Measurements from ENCODE around the gene ZNF862.
A peak's percentile ranks its signal among the peaks of the same experiment; 100 is the strongest.
"Not testable (repeated sequence)": the region's sequence is repeated elsewhere in the genome, so short reads cannot be mapped to it uniquely, and the experiment has no call there.

ZNF862 gene

GRCh38 chr7:149879766-149880637, 41.8 kb downstream of the ZNF862 start:
- no peak for DNase-seq (ENCODE audit: low read depth in 2 of 2)

GRCh38 chr7:149880638-149881311, 42.6 kb downstream of the ZNF862 start:
- DNase-seq (ENCODE audit: low read depth in 2 of 2): no peak

DNA sequence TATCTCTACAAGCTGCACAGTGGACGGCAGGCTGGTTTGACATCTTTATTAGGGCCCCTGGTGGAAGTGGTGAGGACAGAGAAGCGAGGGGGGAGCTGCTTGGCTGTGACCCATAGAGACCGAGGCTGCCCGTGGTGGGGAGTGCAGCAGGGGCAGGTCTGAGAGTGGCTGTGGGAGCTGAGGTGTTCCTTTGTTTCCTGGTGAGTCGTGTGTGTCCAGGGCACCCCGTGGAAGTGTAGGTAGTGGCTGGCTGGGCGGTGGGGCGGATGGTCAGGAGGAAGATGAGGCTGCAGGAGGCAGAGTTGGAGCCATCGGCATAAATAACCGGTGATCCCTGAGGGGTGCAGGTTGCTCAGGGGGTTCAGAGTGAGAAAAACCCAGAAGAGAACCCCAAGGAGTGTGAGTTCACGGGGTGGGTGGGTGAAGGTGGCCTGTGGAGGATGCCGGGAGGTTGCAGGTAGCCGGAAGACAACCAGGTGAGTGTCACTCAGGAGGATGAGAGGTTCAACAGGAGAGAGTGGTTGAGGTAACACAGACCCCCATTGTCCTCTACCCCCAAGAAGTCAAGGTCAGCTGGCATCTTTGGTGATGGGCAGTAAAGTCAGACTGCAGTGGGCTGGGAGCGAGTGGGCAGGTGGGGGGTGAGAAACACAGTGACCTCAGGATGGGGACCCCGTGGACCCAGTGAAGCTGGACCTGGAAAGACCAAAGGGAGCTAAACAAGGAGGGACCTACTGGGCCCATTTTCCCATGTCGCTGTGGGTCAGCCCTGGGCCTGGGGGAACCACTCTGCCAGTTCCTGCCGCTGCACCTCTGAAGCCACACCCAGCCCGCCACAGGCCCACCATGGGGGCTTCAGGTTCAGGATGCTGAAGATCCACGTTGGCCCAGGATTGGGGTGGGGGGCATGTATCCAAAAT, 43.4 kb downstream of the ZNF862 start:
- no peak for DNase-seq (ENCODE audit: low read depth in 2 of 2)

GRCh38 chr7:149882248-149883047, 44.3 kb downstream of the ZNF862 start:
- DNase-seq (ENCODE audit: low read depth in 2 of 2): no peak

GRCh38 chr7:149883048-149883438, 44.9 kb downstream of the ZNF862 start:
- DNase-seq (ENCODE audit: low read depth in 2 of 2): no peak

DNA sequence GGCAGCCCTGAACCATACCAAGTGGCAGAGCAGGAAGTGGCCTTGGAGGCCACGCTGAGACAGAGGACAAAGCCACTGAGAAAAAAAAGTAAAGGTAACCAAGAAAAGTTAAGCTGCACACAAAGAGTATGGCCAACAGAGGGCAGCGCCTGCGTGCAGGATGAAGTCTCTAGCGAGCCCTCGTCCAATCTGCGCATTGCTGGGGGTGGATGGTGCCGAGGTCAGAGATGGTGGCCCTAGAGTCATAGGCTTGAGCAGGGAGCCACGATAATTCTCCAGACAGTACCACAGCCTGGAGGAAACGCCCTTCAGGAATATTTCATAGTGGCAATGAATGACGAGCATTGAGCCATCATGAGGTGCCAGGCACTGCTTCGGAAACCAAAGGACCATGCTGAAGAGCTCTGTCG, 45.3 kb downstream of the ZNF862 start:
- DNase-seq (ENCODE audit: low read depth in 2 of 2): peak in 1 of 2 donors; percentile 48

DNA sequence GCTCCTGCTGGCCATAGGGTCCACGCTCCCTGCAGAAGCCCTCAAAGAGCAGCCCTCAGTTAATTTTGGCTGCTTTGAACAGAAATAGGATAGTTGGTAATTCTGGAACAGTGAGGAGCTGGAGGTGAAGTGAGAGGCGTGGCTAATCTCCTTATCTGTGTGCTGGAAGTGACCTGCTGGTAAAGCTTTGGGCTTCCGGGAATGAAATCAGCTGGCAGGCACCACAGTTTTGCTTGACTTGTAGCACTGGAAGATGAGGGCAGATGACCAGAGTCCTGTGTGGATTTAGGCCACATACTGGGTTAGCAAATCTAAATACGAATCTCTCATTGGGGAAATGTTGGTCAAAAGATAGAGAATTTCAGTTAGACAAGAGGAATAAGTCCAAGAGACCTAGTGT, 45.8 kb downstream of the ZNF862 start:
- DNase-seq (ENCODE audit: low read depth in 2 of 2): no peak

GRCh38 chr7:149884541-149884940, 46.4 kb downstream of the ZNF862 start:
- no peak for DNase-seq (ENCODE audit: low read depth in 2 of 2)

GRCh38 chr7:149885191-149886017, 47.2 kb downstream of the ZNF862 start:
- DNase-seq (ENCODE audit: low read depth in 2 of 2): no peak

GRCh38 chr7:149886018-149886415, 47.8 kb downstream of the ZNF862 start:
- no peak for DNase-seq (ENCODE audit: low read depth in 2 of 2)

DNA sequence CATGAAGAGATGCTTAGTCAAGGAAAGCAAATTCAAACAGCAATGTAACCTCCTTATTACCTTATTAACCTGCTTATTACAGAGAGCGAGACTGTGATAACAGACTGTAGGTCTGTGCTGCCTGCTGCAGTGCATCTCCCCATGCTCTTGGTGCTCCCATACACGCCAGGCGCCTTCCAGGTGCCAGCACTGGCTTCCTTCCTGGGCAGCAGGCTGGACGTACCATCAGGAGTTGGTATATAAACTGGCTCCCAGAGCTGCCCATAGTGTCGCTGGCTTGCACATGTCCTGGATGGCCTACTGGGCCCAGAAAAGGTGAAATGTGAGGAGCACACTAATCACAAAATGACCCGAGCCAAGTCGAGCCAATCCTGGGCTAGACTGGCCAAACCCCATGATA, 49.1 kb downstream of the ZNF862 start:
- no peak for DNase-seq (ENCODE audit: low read depth in 2 of 2)

DNA sequence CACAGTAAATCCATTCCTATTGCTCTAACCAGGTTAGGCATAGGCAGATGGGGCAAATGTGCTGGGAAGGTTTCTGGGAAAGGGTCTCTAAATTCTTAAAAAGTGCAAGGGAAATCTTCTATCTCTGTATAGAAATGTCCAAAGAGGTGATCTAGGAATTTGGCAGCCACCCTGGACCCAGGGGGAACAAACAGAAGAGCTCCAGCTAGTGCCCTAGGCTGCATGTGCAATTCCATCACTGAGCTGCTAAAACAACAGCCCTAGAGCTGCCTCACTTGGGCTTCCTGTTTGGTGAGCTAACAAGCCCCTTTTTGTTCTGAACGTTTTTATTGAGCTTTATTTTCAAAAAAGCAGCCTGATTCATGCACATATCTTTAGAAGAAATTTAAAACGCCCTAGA, 52.5 kb downstream of the ZNF862 start:
- not testable (repeated sequence) for DNase-seq (ENCODE audit: low read depth in 2 of 2)

DNA sequence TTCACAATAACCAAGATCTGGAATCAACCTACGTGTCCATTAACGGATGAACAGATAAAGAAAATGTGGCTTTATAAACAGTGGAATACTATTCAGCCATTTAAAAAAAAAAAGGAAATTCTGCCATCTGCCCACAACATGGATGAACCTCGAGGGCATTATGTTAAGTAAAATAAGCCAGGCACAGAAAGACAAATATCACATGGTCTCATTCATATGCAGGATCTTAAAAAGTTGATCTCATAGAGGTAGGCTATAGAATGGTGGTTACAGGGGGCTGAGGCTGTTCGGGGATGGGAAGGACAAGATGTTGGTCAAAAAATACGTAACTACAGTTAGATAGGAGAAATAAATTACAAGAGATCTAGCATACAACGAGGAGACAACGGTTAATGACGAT, 56.8 kb downstream of the ZNF862 start:
- not testable (repeated sequence) for DNase-seq (ENCODE audit: low read depth in 2 of 2)

DNA sequence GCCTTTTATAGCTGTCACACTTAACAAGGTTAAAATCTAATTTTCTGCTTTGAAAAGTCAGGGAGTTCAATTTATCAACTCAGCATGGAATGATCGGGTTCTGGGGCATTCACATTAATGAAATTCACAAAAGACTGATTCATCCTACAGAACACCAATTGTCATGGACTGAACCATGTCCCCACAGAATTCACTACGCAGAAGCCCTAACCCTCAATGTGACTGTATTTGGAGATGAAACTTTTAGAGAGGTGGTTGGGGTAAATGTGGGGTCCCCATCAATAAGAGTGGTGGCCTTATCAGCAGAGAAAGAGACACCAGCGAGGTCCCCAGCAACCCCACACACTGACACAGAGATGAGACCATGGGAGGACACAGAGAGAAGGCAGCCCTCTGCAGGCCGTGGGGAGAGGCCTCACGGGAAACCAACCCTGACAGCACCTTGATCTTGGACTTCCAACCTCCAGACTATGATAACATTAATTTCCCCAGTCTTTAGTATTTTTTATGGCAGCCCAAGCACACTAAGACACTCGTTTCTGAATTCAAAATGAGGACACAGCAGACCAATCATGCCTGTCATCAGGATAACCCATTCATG, 69.7 kb downstream of the ZNF862 start:
- not testable (repeated sequence) for DNase-seq (ENCODE audit: low read depth in 2 of 2)

DNA sequence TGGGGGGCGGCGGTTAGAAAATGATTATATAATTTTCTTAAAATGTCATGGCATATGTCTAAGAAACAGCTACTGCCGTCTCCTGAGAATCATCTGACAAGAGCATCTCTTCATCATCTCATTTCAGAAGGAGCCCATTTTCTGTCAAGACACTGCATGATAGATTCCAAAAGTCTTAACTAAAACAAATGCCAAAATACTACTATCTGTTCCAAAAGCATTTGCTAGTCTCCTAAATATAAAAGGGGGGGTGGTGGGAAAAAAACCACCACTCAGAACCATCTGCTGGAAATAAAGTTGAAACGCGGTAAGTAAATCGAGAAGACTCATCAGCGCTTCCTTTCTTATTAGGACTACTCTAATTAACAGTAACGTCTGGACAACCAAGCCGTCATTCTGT, 72.0 kb downstream of the ZNF862 start:
- DNase-seq (ENCODE audit: low read depth in 2 of 2): not testable (repeated sequence)

- DNase-seq (ENCODE audit: low read depth in 2 of 2): not testable (repeated sequence)
These were observed 74.0 kb downstream of the ZNF862 start for GRCh38 chr7:149912126-149912525.
